Central memory CD8-positive, alpha-beta T cell (primary cell): ENCODE data around the gene ASH1L.
A peak's percentile ranks its signal among the peaks of the same experiment; 100 is the strongest.
"Not testable (repeated sequence)": the region's sequence is repeated elsewhere in the genome, so short reads cannot be mapped to it uniquely, and the experiment has no call there.

Source experiments
- ATAC-seq: fragments of 150-1000 bp; cut with Tn5 transposase; replicated peaks from 2 replicates; pipeline ENCODE4 v1.10.0; 2022; ENCODE audit warnings: mild to moderate bottlenecking, moderate FRiP score, moderate number of reproducible peaks; ENCODE audit not compliant: poor library complexity, severe bottlenecking; ENCODE audit errors: extremely low read depth
- DNase-seq, 2 donors: peaks; one replicate each; pipeline ENCODE4 v3.0.0; 2021; ENCODE audit warnings: low spot score in 2 of 2
- H3K27ac Mint-ChIP-seq: one replicate; pipeline ENCODE4 v1.8.0; 2022; ENCODE audit warnings: low read depth, mild to moderate bottlenecking, moderate library complexity, mixed read lengths
- H3K27me3 Mint-ChIP-seq: one replicate; pipeline ENCODE4 v1.8.0; 2022; ENCODE audit warnings: mixed read lengths
- H3K36me3 Mint-ChIP-seq: one replicate; pipeline ENCODE4 v1.8.0; 2022; ENCODE audit warnings: mild to moderate bottlenecking, moderate library complexity, mixed read lengths; ENCODE audit not compliant: insufficient read depth
- H3K4me1 Mint-ChIP-seq: one replicate; pipeline ENCODE4 v1.8.0; 2022; ENCODE audit warnings: mixed read lengths
- H3K4me3 Mint-ChIP-seq: one replicate; pipeline ENCODE4 v1.8.0; 2022; ENCODE audit warnings: mild to moderate bottlenecking, moderate library complexity, mixed read lengths
- H3K9me3 Mint-ChIP-seq: one replicate; pipeline ENCODE4 v1.8.0; 2022; ENCODE audit warnings: mixed read lengths

Gene ASH1L

GRCh38 chr1:155505963-155506362 lies 56.6 kb downstream of the ASH1L start:
- not testable (repeated sequence) for H3K4me3 Mint-ChIP-seq, H3K36me3 Mint-ChIP-seq, H3K27me3 Mint-ChIP-seq, DNase-seq, ATAC-seq, H3K9me3 Mint-ChIP-seq, H3K27ac Mint-ChIP-seq, H3K4me1 Mint-ChIP-seq

- Mint-ChIP-seq H3K27me3 (no peaks in the 10 kb centered on the region), H3K4me1 (peaks cover 21% of the 10 kb centered on the region), H3K27ac (no peak overlapping the region), H3K9me3 (no peaks in the 10 kb centered on the region), H3K36me3 (peaks cover 6% of the 10 kb centered on the region), H3K4me3 (no peak overlapping the region)
- DNase-seq = no peak
- ATAC-seq = no peak
These were observed 58.4 kb downstream of the ASH1L start for GRCh38 chr1:155504207-155504606.

GRCh38 chr1:155499953-155500639 lies 62.5 kb downstream of the ASH1L start:
- Mint-ChIP-seq H3K9me3 (no peaks in the 10 kb centered on the region), H3K4me3 (no peak overlapping the region), H3K27me3 (no peaks in the 10 kb centered on the region), H3K36me3 (peaks cover 3% of the 10 kb centered on the region), H3K27ac (peak overlapping the region; percentile 33), H3K4me1 (peaks cover 21% of the 10 kb centered on the region)
- DNase-seq (no peak), ATAC-seq (no peak)

GRCh38 chr1:155499263-155499662 lies 63.3 kb downstream of the ASH1L start:
- no peaks in the 10 kb centered on the region for H3K27me3 Mint-ChIP-seq
- peaks cover 28% of the 10 kb centered on the region for H3K4me1 Mint-ChIP-seq
- ATAC-seq (no peak), DNase-seq (no peak)
- H3K36me3 Mint-ChIP-seq = peaks cover 3% of the 10 kb centered on the region
- H3K27ac Mint-ChIP-seq = peak overlapping the region; percentile 33
- no peaks in the 10 kb centered on the region for H3K9me3 Mint-ChIP-seq
- H3K4me3 Mint-ChIP-seq = no peak overlapping the region

GRCh38 chr1:155493595-155493994 lies 69.0 kb downstream of the ASH1L start:
- not testable (repeated sequence) for H3K36me3 Mint-ChIP-seq, H3K9me3 Mint-ChIP-seq, H3K27me3 Mint-ChIP-seq, H3K4me3 Mint-ChIP-seq, DNase-seq, ATAC-seq
- peak overlapping the region; percentile 32 for H3K27ac Mint-ChIP-seq
- peaks cover 30% of the 10 kb centered on the region for H3K4me1 Mint-ChIP-seq

GRCh38 chr1:155488419-155488818 lies 74.2 kb downstream of the ASH1L start:
- not testable (repeated sequence) for H3K9me3 Mint-ChIP-seq, DNase-seq, H3K36me3 Mint-ChIP-seq, H3K27ac Mint-ChIP-seq, ATAC-seq, H3K27me3 Mint-ChIP-seq, H3K4me3 Mint-ChIP-seq
- peaks cover 18% of the 10 kb centered on the region for H3K4me1 Mint-ChIP-seq

- no peaks in the 10 kb centered on the region for H3K9me3 Mint-ChIP-seq
- no peak overlapping the region for H3K4me3 Mint-ChIP-seq
- ATAC-seq = no peak
- peaks cover 8% of the 10 kb centered on the region for H3K36me3 Mint-ChIP-seq
- DNase-seq = no peak
- H3K27me3 Mint-ChIP-seq = no peaks in the 10 kb centered on the region
- H3K27ac Mint-ChIP-seq = no peak overlapping the region
- H3K4me1 Mint-ChIP-seq = peaks cover 18% of the 10 kb centered on the region
These were observed 75.1 kb downstream of the ASH1L start for GRCh38 chr1:155487541-155487940.

- H3K36me3 Mint-ChIP-seq = peaks cover 10% of the 10 kb centered on the region
- peaks cover 18% of the 10 kb centered on the region for H3K4me1 Mint-ChIP-seq
- not testable (repeated sequence) for ATAC-seq, H3K27me3 Mint-ChIP-seq, DNase-seq, H3K4me3 Mint-ChIP-seq, H3K9me3 Mint-ChIP-seq, H3K27ac Mint-ChIP-seq
These were observed 75.7 kb downstream of the ASH1L start for GRCh38 chr1:155486952-155487351.

- no peaks in the 10 kb centered on the region for H3K9me3 Mint-ChIP-seq
- H3K27ac Mint-ChIP-seq = peak overlapping the region; percentile 63
- no peak overlapping the region for H3K4me3 Mint-ChIP-seq
- no peaks in the 10 kb centered on the region for H3K27me3 Mint-ChIP-seq
- no peak for ATAC-seq
- H3K4me1 Mint-ChIP-seq = peaks cover 14% of the 10 kb centered on the region
- DNase-seq = no peak
- H3K36me3 Mint-ChIP-seq = peaks cover 14% of the 10 kb centered on the region
These were observed 76.7 kb downstream of the ASH1L start for GRCh38 chr1:155485945-155486344.

- H3K27me3 Mint-ChIP-seq = no peaks in the 10 kb centered on the region
These were observed 77.4 kb downstream of the ASH1L start for GRCh38 chr1:155485222-155485621.

GRCh38 chr1:155481741-155482241 lies 80.8 kb downstream of the ASH1L start:
- H3K27ac Mint-ChIP-seq = no peak overlapping the region

More at GRCh38 chr1:155485222-155485621, 77.4 kb downstream of the ASH1L start:
- DNase-seq (no peak), ATAC-seq (no peak)
- Mint-ChIP-seq H3K27ac (no peak overlapping the region), H3K4me1 (peaks cover 7% of the 10 kb centered on the region), H3K36me3 (peaks cover 22% of the 10 kb centered on the region), H3K4me3 (no peak overlapping the region), H3K9me3 (no peaks in the 10 kb centered on the region)

GRCh38 chr1:155479205-155479604 lies 83.4 kb downstream of the ASH1L start:
- Mint-ChIP-seq H3K27me3 (no peaks in the 10 kb centered on the region), H3K9me3 (no peaks in the 10 kb centered on the region), H3K27ac (no peak overlapping the region), H3K4me3 (no peak overlapping the region), H3K36me3 (peaks cover 33% of the 10 kb centered on the region), H3K4me1 (peaks cover 15% of the 10 kb centered on the region)
- no peak for DNase-seq
- no peak for ATAC-seq

More at GRCh38 chr1:155481741-155482241, 80.8 kb downstream of the ASH1L start:
- Mint-ChIP-seq H3K27me3 (no peaks in the 10 kb centered on the region), H3K36me3 (peaks cover 32% of the 10 kb centered on the region), H3K4me3 (no peak overlapping the region), H3K9me3 (no peaks in the 10 kb centered on the region), H3K4me1 (peaks cover 7% of the 10 kb centered on the region)
- no peak for ATAC-seq
- DNase-seq = no peak

- no peak overlapping the region for H3K4me3 Mint-ChIP-seq
- no peak for DNase-seq
- H3K36me3 Mint-ChIP-seq = peaks cover 33% of the 10 kb centered on the region
- H3K9me3 Mint-ChIP-seq = no peaks in the 10 kb centered on the region
- no peaks in the 10 kb centered on the region for H3K27me3 Mint-ChIP-seq
- H3K4me1 Mint-ChIP-seq = peaks cover 15% of the 10 kb centered on the region
- ATAC-seq = no peak
- H3K27ac Mint-ChIP-seq = no peak overlapping the region
These were observed 84.2 kb downstream of the ASH1L start for GRCh38 chr1:155478270-155478852.
